C1 segment of cervical spinal cord (tissue), 14 donors: Measurements from ENCODE around the gene COPS3.

Source experiments
- DNase-seq, 14 donors: peaks; one replicate each; lab custom pipeline; 2025; lab: John Stamatoyannopoulos, UW

The COPS3 gene

GRCh38 chr17:17280613-17281549 is at the start of gene COPS3:
Gene COPS3, minus strand, starts transcription at chr17:17281246. Its CDS starts 60 bp downstream, at chr17:17281186.
- peak; percentile 44 to 96 (median 95) for DNase-seq

GRCh38 chr17:17328251-17328650 is 47.2 kb upstream of the COPS3 start:
- DNase-seq = no peak

- no peak for DNase-seq
These were observed 45.3 kb upstream of the COPS3 start for GRCh38 chr17:17326275-17326875.

GRCh38 chr17:17325816-17326215 is 44.8 kb upstream of the COPS3 start:
- DNase-seq = no peak

DNA sequence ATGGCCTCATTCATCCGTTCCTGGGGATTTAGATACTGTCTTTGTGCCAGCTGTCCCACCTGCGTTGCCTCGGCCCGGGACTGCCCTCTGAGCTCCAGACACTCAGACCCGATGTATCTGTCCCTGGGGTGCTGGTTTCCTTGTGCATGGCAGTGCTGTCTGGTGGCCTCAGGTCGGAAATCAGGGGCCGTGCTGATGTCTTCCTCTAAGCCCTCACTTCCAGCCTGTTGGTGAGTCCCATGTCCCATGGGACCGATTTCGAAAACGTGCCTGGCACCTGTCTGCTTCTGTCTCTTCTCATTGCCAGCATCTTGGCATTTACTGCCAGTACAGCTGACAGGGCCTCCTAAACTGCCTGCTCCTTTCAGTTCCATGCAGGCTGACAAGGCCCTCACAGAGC is 44.2 kb upstream of the COPS3 start:
- DNase-seq = no peak

DNA sequence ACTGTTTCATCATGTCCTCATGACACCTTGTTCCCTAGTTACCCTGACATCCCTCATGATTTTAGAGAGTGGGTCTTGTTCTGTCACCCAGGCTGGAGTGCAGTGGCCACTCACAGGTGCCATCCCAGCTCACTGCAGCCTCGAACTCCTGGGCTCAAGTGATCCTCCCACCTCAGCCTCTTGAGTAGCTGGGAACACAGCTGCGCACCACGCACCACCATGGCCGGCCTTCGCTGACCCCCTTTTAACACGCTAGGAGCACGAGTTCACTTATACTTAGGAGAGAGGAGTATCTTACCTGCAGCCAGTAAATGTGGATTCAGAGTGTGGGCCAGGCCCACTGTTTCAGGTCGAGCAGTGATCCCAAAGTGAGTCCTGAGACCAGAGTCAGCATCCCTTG is 43.6 kb upstream of the COPS3 start:
- DNase-seq = no peak

DNA sequence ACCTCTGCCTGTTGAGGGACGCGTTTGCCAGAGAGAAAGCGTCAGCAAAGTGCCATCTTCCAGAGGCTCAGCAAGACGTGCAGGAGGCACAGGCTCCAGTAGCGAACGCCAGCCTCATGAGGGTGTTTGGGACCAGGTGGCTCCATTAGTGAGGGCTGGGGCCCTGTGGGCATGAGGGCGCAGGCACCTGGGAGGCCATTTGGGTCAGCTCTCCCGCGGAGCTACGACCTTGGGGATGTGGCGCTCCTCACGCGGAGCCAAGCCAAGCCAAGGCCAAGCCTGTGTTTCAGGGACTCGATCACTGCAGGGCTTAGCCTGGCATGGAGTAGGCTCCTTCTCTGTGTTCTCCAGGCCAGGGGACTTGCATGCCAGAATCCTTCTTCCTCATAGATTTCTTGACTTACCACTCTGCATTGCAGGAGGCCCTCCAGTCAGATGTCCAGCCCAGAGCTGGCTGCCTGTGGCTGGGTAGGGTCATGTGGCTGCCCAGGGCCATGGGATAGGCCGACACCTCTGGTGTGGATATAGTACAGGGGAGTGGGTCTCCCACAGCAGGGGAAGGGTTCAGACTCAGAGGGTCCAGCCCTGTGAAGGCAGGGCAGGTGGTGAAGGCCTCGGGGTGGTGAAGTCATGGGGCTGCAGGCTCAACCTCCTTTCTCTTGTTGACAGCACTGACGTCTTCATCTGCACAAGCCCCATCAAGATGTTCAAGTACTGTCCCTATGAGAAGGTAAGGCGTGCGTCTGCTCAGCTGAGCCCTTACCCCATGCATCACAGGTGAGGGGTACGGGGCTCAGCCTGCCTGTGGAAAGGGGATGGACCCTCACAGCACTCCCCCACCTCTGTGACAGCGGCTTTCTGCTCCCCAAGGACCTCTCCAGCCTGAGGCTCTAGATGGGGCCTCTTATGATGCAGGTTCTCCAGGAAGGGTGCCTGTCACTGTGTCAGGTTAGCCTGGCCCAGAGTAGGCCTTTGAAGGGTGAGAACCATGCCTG is 41.8 kb upstream of the COPS3 start:
- DNase-seq = no peak

- DNase-seq = no peak
These were observed 40.4 kb upstream of the COPS3 start for GRCh38 chr17:17321356-17322025.

DNA sequence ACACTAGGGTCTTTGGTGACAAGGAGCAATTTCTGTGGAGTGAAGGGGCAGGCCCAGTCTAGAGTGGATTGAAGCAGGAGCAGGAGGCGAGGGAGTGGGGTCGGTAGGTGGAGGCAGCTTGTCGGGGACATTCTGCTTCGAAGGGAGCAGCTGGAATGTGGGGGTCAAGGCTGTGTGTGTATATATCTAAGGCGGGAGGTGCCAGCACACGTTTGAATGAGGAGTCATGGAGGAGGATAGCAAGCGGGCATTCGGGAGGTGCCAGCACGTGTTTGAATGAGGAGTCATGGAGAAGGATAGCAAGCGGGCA is 39.8 kb upstream of the COPS3 start:
- DNase-seq = no peak

- DNase-seq = no peak
These were observed 39.3 kb upstream of the COPS3 start for GRCh38 chr17:17320188-17320910.

DNA sequence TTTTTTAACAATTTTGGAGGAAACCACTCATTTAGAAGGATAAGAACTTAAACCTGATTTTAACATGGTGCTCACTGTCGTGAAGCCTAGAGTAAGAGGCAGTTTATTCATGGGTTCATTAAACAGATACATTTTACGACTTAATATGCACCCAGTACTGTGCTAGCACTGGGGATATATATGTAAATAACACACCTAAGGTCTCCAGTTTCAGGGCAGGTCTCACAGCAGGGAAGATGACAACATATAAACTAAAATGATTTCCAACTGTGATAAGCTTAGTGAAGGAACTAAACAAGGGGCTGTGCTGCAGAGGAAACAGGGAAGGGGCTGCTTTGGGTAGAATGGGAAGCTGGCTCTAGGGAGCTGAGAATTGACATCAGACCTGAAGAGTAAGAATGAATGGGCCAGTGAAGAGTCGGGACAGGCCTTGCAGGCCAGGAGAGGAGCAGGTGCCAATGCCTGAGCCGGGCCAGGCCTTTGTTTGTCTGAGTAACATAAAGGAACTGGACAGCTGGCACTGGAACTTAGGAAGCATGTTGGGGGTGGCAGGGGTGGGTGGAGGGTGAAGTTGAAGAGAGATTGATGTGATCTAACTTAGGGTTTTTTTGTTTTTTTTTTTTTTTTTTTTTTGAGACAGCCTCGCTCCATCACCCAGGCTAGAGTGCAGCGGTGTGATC is 34.2 kb upstream of the COPS3 start:
- DNase-seq = no peak

DNA sequence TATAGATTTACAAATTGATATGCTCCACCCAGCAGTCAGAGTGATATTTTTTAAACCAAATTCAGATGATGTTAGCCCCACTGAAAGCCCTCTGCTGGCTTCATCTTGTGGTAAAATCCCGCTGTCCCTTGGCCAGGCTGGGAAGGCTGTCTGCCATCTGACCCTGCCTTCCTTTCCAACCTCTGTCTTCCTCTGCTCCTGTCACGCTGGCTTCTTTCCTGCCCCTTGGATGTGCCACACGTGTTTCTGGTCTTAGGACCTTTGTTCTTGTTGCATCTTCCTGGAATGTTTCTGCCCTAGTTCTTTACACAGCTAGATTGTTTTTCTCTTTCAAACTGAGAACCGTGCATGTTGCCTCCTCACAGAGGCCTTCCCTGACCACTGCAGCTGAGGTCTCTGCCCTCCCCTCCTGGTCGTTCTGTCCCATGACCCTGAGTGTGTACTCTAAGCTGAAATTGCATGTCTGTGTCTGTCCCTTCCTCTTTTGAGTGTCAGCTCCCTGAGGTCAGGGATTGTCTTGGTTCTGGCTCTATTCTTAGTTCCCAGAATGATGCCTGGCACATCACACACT is 33.5 kb upstream of the COPS3 start:
- no peak for DNase-seq

DNA sequence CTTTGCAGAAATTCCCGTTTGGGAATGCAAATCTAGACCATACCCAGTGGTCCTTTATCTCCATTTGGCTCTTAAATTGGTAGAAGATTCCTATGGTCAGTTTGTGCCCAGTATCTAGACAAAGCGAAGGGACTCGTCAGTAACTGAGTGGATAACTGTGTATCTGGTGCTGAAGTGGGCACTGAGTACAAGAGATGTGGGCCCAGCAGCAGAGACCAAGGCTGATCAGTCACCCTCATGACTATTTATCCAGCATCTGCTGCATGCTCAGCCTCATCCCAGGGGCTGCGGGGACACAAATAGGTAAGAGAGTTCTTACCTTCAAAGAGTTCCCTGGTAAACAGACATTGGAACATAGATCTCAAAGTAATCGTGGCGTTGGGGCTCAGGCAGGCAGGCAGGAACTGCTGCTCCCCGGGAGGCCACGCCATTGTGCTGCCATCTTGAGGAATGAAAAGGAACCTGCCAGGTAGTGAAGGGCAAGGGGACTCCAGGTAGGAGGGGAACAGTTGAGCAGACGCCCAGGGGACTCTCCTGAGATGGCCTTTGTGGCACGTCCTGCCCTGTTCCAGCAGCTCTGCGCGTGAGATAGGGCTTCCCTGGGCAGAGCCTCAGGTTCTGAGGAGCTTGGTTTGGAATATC is 32.4 kb upstream of the COPS3 start:
- peak in 2 of 14 donors; percentile 2 to 3 for DNase-seq

- DNase-seq = no peak
These were observed 28.3 kb upstream of the COPS3 start for GRCh38 chr17:17309356-17309755.

GRCh38 chr17:17305281-17305801 is 24.3 kb upstream of the COPS3 start:
- DNase-seq = peak in 5 of 14 donors; percentile 4 to 37 (median 6)

GRCh38 chr17:17304521-17304985 is 23.5 kb upstream of the COPS3 start:
- DNase-seq = no peak

DNA sequence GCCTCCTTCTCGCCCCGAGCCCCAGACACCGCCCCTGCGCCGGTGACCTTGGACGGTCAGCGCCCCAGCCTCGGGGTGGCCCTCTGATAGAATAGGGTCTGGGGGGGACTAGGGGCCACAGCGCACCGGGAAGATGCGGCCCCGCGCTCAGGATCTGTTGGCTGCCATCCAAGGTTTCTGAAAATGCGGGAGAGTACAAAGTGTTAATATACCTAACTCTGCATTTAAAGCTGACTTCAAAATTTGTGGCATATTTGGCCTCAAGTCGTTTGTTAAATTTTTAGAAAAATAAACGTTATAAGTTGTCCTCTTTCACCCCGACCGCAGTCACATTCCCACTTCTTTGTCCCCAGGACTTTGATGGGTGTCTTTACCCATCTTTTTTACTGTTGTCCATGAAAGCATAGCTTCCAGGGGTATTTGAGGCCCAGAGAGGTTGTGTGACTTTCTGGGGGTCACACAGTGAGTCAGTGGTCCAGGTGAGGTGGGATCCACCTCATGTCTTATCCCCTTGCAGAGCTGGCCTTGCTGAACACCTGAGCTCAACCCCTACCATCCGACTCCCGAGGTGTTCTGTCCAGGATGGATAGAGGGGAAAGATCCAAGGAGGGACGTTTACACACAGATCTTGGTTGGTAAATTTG is 22.9 kb upstream of the COPS3 start:
- no peak for DNase-seq
